HG02885 (cell line): ENCODE results near the gene PLIN5.

Source experiments
- ATAC-seq: cut with Tn5 transposase; IDR thresholded peaks from one replicate; pipeline ENCODE4 v1.9.1; 2021; ENCODE audit warnings: mild to moderate bottlenecking; ENCODE audit not compliant: unreplicated experiment, poor library complexity

The PLIN5 gene, protein sequence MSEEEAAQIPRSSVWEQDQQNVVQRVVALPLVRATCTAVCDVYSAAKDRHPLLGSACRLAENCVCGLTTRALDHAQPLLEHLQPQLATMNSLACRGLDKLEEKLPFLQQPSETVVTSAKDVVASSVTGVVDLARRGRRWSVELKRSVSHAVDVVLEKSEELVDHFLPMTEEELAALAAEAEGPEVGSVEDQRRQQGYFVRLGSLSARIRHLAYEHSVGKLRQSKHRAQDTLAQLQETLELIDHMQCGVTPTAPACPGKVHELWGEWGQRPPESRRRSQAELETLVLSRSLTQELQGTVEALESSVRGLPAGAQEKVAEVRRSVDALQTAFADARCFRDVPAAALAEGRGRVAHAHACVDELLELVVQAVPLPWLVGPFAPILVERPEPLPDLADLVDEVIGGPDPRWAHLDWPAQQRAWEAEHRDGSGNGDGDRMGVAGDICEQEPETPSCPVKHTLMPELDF

DNA sequence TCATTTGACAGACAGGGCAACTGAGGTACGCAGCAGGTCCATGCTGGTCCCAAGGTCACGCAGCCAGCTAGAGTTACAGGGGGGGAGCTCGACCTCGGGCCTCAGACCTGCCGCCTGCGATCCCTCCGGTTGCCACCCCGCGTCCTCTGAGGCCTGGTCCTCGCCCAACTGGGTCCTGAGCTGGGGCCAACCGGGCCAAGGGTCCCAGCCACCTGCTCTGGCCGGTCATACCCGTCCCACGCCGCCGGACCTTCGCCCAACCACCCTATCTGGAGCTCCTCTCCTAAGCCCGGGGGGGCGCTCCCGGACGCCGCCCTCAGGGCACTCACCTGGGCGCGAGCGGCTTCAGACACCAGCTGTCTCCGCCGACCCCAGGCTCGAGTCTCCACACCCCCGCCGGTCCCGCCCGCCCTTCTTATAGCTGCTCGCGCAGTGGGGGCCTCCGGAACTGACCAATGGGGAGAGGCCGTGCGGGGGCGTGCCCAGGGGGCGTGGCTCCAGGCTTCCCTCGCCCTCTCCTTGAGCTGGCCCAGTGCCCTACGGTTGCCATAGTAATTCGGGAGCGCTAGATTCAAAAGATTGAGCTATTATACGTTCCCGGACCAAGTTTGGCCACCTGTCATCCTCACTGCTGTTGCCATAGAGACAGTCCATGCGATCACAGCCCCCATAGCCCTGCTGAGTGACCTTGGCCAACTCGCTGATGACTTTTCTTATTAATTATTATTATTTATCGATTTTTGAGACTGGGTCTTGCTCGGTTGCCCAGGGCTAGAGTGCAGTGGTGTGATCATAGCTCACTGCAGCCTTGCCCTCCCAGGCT lies at the start of gene PLIN5:
TSS of gene PLIN5 (minus strand) at position 389 of the 823 bp plus-strand sequence. CDS start 1,150 bp downstream, outside the sequence.
- no peak for ATAC-seq

DNA sequence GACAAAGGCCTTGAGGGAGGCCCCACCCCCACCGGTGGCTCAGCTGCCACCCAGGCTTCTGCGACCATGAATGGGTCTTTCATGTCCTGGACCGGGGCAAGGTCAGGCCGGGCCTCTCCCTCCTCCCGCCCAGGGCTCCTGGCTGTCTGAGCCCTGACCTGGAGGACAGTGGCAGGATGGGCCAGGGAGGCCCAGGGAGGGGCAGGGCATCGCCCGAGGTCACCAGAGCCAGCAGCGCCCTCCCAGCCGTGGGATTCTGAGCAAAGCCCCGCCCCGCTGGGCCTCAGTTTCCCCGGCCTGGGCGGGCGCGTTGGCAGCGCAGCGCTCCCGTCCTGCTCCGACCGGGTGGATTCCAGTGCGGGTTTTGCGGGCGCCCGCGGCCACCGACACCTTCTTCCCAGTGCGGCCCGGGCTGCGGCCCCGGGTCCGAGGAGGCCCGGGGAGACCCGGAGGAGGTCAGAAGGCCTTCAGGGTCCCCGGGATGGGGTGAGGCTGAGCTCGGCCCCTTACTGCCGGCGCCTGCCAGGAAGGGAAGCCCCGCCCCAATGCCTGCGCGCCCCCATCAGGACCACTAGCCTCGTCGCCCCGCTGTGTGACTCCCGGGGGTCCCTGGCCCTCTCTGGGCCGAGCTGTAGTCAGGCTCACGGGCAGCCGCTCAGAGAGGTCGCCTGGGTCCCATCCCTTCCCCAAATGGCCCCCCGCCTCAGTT lies 49.1 kb upstream of the PLIN5 start:
- no peak for ATAC-seq

DNA sequence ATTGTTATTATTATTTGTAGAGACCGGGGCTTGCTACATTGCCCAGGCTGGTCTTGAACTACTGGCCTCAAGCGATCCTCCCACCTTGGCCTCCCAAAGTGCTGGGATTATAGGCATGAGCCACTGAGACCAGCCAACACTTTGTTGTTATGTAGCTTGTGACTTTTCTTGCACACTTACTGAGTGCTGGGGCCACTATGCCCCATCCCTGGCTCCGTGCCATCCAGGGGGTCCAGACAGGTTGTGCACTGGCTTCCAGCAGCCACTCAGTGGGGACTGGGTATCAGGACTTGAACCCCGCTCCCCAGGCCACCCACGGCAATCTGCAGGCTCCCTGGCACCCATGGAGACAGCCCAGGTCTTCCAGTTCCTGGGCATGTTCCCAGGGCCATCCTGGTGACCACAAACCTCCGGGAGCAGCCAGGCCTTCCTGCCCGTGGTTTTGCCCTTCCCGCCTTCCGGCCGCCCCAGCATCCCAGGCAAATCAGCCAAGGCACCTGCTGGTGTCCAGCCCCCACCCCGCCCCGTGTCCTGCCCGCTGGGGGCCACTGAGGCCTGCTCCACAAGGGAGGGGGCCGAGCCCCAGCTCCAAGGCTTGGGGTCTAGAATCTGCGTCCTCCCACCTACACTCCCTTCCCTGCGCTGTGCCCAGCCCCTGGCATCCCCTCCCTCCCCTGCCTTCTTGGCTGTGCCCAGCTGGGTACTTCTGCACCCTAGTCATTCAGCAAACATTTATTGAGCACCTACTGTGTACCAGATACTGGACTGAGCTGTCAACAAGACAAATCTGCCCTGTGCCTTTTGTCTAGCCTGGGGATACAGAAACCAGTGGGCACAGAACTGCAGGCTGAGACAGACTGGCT lies 48.2 kb upstream of the PLIN5 start:
- ATAC-seq = no peak

DNA sequence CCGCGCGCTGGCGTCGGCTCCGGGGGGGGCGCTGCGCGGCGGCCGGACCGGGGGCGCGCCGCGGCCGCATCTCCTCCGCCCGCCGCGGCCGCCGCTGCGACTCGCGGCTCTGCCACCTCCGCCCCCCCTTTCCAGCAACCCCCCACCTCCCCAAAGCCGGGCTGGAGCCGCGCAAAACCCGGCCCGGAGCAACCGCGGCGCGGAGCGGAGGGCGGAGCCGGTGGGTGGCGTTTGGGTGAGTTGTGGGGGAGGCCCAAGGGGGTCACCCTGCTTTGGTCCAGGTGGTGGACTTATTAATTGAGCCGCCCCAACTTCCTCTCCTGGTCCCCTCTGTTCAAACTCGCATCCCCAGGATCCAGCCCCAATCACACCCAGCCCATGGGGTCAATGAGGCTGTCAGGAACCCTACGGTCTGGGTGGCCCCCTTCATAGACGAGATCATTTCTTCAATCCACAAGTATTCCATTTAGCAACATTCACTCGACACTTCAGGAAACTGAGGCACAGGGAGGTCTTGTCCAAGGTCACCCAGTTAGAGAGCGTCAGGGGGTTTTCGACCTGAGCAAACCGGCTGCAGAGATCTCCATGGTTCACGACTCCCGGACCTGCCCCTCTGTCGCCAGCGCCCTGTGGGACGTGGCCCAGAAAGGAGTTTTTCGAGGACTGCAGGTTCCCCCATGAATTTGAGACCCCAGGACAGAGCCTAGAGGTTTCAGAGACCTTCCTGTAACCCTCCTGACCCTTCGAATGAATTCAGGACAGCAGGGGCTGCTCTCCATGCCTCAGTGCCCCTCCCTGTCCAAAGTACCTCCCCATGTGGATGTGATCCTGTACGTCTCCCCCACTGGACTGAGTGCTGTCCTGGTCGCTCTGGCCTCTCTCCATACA lies 46.9 kb upstream of the PLIN5 start:
- ATAC-seq = no peak

DNA sequence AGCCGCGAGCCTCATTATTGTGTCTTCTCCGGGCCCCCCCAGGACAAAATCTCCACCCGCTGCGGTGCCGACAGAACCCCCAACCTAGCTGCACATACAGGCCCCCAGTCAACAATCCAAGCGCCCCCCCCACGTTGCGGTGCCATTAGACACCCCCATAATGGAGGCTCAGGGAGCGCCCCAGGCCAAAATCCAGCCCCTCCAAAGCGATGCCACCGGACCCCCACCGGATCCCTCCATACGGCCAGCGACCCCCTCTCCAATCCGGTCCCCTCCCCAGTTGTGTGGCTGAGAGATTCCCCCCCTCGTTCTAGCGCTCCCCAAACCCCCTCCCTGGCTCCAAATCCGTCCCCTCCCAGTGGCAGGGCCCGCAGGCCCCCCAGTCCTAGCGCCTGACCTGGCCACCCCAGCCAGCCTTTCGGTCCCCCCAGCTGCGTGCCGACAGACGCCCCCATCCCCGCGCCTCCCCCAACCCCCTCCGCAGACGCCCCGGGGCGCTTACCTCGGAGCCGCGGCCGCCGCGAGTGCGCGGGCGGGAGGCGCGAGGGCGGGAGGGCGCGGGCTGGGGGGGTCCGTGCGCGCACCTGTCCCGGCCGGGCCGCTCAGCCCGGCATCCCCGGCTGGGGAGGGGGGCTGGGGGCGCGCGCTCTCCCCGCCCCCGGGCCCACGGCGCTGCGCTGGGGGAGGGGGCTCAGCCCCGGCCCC lies 46.1 kb upstream of the PLIN5 start:
- ATAC-seq = no peak

DNA sequence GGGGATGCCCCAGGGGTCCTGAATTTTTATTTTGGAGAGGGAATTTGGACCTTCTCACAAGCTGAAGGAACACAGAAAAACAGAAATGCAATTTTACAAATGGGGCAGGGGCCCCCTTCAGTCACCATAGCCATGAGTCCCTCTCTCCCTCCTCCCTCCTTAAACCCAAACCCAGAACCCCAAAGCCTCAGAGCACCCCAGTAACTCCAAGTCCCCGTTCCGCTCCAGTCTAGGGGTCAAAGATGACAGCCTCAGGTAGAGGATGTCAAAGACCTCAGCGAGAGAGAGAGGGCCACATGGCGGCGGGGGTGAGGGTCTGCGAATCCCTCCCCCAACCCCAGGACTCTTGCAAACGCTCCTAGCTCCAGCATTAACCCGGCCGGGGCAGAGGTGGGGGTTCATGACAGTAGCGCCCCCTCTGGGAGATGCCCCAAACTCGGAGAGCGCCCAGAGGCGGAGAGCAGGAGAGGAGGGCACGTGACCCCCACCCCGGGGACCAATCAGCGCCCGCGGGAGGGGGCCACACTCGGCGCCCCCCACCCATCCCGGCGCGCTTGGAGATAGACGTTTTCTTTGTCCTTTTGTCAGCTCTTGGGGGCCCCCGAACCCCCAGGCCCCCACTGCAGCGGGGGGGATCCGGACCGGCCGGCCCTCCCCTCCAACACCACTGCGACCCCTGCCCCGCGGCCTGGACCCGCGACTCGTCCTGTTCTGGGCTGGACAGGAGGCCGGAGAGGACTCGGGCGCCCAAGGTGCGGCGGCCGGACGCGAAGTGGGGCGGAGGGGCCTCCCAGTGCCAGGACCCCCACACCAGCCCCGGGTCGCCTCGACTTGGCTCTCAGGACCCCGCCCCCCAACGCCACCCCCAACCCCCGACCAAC lies 45.2 kb upstream of the PLIN5 start:
- ATAC-seq = no peak

DNA sequence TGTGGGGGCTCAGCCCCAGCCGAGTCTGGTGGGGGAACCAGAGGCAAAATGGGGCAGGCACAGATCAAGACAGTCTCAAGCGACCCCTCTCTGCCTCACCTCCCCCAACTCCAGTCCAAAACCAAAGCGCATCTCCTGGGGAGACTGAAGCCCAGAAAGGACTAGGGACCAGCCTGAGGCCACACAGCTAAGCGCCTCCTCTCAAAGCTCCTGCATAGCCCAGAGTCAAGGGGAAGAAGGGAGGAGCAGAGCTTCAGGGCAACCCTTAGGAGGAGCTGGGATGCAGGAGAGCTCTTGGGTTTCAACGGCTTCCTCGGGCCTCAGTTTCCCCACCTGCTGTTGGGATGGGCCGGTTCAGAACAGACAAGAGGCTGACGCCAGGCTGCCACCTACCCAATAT lies 44.4 kb upstream of the PLIN5 start:
- no peak for ATAC-seq

DNA sequence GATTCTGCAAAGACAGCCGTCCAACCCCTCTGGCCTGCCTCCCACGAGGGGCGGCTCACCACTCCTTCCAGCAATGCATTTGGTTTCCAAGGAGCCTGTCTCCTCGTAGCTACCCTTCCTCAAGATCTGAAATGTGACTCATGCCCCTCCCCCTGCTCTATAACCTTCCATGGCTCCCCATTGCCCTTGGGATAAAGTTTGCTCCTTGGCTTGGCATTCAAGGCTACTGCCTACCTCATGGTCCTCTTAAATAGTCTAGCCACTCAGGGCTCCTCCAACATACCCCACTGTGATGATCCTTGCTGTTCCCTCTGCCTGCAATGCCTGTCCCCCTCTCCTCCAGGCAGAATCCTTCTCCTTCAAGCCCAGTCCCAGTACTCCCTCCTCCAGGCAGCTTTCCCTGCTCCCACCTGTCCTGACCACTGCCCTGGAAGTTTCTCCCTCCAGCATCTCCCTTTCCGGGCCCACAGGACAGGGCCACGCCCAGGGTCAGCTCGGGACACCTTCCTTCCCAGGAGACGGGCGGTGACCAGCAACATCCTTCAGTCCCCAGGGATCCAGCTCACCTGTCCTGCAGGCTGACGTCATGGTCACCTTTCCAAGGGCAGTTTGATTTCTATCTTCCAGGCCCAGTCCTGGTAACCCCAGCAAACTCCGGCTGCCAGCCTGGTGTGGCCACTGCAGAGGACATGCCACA lies 43.7 kb upstream of the PLIN5 start:
- no peak for ATAC-seq

DNA sequence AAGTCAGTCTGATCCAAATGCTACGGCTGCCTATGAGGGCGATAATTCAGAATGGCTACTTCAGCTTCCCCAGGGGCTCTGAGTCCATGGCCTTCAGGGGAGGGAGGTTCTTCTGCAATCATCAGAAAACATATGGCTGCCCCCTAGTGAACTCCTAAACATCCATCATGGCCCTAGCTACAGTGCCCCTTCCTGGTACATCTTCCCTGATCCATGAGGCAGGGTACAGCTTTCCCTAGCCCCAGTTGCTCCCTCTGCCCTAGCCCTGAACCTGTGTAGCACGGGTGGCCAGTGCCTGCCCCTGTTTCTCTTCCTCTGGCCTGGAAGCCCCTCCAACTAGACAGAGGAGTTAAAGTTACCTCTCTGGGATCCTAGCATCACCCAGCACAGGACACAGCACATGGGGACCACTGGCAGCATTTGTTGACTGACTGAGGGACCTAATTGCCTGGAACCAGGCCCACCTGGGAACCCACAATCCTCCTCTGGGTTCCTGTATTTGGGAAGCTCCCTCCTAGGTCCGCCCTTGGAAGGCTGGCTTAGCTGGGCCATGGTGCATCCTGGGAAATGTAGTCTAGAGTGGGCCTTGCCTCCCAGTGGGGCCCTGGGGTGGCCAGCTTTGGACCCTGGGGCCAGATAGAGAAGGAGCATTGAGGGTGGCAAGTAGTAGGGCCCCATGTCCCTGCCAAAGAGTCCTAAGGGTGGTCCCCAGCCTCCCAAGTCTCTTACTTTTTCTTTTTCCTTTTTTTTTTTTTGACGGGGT lies 42.2 kb upstream of the PLIN5 start:
- ATAC-seq = no peak

DNA sequence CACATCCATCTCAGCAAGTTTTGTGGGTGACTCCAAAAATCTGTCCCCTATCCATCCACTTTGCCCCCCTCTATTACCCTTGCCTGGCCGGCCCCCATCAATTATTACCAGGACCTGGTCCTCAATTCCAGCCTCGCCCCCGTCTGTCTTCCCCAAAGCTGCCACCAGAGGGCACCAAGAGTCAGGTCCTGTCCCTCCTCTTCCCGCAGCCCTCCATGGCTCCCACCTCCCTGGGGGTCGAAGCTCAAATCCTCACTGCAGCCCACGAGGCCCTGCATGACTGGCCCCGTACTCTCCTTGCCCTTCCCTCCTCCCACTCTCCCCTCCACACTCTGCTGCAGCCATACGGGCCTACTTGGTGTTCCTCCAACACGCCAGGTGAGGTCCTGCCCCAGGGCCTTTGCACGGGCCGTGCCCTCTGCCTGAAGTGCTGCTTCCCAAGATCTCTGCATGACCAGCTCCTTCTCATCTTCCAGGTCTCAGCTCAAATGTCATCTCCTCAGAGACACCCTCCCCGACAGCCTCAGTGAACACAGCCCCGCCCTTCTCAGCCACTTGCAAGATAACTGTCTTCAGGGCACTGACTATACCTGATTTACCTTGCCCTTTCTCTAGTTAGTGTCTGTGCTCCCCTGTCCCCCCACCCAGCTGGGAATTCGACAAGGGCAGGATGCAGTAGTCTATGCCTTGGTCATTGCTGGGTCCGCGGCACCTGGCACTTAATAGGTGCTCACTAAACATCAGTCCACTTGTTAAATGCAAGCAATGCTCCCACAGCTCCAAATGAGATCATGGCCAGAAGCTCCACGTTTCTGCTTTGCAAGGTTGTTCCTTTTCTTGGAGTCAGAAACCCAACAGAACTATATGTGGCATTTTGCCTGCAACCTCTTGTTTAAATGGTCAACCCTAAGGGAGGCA lies 41.3 kb upstream of the PLIN5 start:
- no peak for ATAC-seq

DNA sequence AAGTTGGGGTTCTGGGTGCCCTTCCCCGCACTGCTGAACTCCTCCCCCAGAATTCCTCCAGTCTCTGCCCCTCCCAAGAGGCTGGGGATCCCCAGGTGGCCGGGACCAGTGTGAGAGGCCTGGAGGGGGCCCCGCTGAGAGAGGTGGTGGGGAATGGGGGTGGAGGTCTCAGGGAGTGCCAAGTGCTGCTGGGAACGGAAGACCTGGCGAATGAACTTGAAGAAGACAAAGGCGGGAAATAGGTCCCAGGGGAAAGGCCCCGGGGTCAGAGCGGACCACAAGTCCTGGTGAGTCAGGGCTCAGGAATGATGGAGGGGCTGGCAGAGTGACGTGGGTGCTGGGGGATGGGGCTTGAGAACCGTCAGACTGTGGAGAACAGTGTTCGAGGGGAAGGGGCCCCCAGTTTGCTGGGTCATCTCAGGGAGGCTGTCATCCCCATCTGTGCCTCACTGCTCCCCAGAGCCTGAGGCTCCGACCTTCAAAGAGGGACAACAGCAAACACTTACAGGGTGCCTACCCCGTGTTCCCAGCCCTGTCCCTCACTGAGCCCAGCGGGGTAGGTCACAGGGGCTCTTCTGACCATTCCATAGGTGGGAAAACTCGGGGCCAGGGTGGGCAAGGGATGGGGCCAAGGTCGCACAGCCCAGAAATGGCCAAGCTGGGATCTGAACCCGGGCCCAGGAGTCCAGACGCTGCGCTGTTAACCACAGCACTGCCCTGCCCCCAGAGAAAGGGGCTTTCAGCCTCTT lies 40.4 kb upstream of the PLIN5 start:
- ATAC-seq = no peak

DNA sequence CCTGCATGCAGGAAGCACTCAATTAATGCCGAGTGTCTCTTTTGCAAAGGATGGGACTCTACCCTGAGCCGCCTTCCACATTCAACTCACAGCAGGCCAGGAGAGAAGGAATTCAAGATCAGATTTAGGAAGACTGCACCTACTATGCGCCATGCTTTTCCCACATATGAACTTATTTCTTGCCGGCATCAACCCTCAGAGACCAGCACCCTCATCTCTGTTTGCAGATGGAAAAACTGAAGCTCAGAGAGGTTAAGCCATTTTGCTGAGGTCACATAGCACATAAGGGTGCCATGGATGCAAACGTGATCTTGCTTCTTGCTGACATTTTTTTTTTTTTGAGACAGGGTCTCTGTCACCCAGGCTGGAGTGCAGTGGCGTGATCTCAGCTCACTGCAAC lies 38.7 kb upstream of the PLIN5 start:
- ATAC-seq = no peak

DNA sequence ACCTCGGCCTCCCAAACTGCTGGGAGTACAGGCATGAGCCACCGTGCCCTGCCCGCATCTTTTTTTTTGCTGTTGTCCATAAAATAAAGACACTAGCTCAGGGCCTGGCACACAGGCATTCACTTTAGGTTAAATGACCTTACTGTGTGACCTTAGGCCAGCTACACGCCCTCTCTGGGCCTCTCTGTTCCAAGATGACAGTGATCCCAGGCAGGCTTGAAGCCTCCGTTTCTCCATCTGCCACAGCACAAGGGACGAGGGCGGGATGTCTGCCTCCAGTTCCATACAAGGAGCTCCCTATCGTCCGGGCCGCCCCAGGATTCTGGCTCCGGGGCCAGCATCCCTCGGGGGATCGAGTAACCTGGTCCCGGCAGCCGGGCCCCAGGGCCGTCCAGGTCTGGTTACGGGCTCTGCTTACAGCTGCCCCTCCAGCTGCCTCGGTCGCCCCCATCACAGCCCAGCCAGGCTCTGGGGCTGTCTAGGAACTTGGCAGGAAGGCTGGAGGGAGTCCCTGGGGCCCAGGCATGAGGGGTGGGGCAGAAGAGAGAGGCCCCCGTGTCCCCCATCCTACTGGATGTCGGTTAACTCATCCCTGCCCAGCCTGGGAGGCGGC lies 36.4 kb upstream of the PLIN5 start:
- no peak for ATAC-seq

DNA sequence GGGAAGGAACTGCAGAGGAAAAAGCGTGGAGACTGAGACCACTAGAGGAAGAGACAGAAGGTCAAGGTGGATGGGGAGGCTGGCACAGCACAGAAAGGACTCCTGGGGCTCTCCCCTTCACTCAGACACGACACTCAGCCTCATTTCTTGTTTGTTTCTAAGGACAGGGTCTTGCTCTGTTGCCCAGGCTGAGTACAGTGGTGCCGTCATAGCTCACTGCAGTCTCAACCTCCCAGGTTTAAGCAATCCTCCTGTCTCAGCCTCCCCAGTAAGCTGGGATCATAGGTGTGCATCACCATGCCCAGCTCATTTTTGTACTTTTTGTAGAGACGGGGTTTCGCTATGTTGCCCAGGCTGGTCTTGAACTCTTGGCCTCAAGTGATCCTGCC lies 35.9 kb upstream of the PLIN5 start:
- no peak for ATAC-seq
